NCI-H226 (cell line): ENCODE results near the gene WDHD1.
"Not testable (repeated sequence)": the region's sequence is repeated elsewhere in the genome, so short reads cannot be mapped to it uniquely, and the experiment has no call there.

Experiments used
- DNase-seq: peaks from one replicate; pipeline ENCODE4 v3.0.0-alpha.2; 2015

Gene WDHD1

DNA sequence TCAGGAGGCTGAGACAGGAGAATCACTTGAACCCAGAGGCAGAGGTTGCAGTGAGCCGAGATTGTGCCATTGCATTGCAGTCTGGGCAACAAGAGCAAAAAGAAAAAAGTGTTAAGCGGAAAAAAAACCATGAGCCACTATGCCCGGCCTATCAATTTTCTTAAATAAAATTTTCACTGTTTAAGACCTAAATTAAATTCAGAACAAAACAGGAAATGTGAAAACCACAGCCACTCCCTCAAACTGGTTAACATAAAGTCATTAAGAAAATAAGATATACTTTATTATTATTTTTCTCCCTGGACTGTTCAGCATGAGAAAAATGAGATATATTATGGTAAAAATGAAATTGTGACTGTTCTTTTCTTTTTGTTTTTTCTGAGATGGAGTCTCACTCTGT lies 79.7 kb downstream of the WDHD1 start:
- DNase-seq: no peak

DNA sequence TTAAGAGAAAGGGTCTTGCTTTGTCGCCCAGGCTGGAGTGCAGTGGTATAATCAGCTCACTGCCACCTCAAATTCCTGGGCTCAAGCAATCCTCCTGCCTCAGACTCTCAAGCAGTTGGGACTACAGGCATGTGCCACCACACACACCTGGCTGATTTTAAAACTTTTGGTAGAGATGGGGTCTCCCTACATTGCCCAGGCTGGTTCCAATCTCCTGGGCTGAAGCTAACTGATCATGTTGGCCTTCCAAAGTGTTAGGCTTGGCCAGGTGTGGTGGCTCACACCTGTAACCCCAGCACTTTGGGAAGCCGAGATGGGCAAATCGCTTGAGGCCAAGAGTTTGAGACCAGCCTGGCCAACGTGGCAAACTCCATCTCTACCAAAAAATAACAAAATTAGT lies 80.4 kb downstream of the WDHD1 start:
- DNase-seq: no peak

DNA sequence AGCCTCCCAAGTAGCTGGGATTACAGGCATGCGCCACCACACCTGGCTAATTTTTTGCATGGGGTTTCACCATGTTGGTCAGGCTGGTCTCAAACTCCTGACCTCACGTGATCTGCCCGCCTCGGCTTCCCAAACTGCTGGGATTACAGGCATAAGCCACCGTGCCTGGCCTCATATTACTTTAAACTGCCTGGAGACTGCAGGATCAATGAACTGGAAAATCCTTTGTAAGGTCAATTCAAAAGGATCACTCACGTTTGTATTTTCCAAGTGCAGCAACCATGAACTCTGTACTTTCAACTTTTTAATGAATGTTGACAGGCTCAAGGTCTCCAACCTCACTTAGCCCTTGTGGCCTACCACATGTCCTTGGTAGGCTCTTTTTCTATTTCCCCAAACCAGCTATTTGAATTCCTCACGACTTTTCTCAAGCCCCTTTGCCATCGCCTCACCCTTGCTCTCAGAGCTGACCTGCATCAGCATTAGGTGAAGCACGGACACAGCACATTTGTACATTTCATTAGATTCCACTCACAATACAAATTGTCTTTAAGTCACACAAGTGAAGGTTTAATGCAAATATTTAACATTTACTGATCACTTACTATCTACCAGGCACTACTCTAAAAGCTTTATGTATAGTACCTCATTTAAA lies 82.0 kb downstream of the WDHD1 start:
- DNase-seq: no peak

DNA sequence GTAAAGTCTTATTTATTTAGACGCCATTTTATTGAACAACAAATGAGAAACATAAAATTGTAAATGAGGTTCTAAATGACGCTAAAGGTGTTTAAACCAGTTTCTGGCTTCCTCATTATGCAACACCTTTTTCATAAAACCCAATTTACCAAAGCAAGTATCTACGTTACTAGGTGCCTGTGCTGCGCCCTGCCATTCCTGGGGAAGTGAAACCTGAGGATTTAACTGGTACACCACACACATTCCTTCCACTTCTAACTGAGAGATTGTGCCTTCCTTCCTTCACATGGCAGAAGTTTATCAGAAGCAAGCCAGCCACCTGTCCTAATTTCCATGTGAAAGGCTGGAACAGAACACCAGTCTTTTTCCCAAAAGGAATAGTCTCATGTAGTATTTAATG lies 84.0 kb downstream of the WDHD1 start:
- DNase-seq: no peak

GRCh38 chr14:54936816-54937215 lies 90.1 kb downstream of the WDHD1 start:
- DNase-seq: no peak

GRCh38 chr14:54935958-54936357 lies 90.9 kb downstream of the WDHD1 start:
- peak; percentile 5 for DNase-seq

DNA sequence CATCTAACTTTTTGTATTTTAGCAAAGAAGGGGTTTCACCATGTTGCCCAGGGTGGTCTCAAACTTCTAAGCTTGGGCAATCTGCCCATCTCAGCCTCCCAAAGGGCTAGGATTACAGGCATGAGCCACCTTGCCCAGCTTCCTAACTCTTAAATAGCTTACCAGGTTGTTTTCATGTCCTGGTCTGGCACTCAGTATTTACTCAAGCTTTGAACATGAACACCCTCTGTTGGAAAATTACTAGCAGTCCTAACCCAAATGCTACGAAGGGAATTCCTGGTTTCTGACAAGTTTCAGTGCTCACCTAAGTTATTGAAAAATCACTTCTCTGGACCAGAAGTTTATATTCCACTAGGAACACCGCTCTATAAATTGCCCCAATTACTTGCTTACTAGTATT lies 91.8 kb downstream of the WDHD1 start:
- DNase-seq: no peak

GRCh38 chr14:54933006-54933405 lies 93.9 kb downstream of the WDHD1 start:
- DNase-seq: no peak

GRCh38 chr14:54931598-54932340 lies 95.1 kb downstream of the WDHD1 start:
- DNase-seq: no peak

GRCh38 chr14:54931101-54931500 lies 95.8 kb downstream of the WDHD1 start:
- DNase-seq: no peak

GRCh38 chr14:54929556-54929955 lies 97.3 kb downstream of the WDHD1 start:
- no peak for DNase-seq

DNA sequence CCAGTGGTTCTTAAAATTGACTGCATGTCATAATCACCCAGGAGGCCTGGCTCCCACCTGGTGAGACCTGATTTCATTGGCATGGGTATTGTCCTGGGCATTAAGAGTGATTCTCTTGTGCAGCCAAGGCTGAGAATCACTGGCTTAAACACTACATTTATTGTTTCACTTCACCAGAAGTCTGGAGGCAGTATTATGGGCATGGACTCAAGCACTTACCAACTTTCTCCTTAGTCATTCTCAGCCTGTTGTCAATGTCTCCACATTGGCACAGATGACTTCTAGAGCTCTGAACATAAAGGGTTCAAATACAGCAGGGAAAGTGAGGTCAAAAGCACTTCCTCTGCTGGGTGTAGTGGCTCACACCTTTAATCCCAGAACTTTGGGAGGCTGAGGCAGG lies 98.7 kb downstream of the WDHD1 start:
- DNase-seq: no peak

GRCh38 chr14:54927551-54927950 lies 99.3 kb downstream of the WDHD1 start:
- DNase-seq: no peak

DNA sequence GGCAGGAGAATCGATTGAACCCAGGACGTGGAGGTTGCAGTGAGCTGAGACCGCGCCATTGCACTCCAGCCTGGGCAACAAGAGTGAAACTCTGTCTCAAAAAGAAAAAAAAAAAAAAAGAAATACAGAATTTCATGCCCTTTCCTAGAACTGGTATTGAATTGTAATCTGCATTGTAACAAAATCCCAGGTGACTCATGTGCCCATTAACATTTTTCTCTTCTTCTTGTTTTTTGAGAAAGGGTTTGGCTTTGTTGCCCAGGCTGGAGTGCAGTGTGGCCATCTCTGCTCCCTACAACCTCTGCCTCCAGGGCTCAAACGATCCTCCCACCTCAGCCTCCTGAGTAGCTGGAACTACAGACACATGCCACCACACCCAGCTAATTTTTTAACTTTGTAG lies 100.3 kb downstream of the WDHD1 start:
- not testable (repeated sequence) for DNase-seq

DNA sequence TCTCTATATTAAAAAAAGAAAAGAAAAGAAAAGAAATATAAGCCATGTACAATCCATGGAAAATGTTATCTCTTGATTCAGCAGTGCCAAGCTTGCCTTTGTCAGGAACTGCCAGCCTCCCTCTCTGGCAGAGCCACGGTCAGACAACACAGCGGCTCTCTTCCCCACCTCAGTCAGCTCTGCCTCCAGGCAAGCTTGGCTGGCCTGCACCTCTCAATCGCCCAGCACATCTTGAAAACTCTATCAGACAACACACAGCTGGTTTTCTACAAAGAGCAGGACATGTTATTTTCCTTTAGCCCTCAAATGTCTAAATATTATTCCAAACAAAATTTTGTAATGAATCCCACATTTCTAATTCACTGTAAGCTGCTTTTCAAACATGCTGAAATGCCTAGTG lies 104.3 kb downstream of the WDHD1 start:
- DNase-seq: no peak

GRCh38 chr14:54920052-54920451 lies 106.8 kb downstream of the WDHD1 start:
- DNase-seq: no peak

- DNase-seq: no peak
These were observed 107.6 kb downstream of the WDHD1 start for GRCh38 chr14:54919330-54919729.

- no peak for DNase-seq
These were observed 108.5 kb downstream of the WDHD1 start for GRCh38 chr14:54918427-54918826.

DNA sequence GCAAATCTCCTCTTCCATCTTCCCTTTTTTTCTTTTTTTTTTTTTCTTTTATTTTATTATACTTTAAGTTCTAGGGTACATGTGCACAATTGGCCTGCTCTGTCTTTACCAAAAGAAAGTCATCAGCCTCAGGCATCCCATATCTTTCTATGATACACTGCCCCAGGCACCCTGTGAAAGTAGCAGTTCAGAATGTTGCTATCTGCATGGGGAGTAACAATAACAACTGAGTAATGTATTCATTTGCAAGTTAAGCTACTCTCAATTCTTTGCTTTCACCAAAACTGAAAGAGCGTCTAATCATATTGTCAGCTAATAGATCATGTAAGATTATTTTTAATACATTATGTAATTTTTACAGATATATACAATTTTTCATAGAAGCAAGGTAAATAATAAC lies 110.8 kb downstream of the WDHD1 start:
- DNase-seq: no peak

- no peak for DNase-seq
These were observed 116.9 kb downstream of the WDHD1 start for GRCh38 chr14:54909817-54910558.

DNA sequence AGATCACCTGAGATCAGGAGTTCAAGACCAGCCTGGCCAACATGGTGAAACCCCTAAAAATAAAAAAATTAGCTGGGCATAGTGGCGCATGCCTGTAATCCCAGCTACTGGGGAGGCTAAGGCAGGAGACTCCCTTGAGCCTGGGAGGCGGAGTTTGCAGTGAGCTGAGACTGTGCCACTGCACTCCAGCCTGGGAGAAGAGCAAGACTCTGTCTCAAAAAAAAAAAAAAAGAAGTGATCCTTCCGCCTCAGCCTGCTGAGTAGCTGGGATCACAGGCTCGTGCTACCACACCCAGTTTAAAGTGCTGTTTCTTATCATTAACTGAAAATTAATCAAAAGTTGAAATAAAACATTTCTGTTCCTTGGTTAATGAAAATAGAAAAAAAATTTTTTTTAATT lies 117.9 kb downstream of the WDHD1 start:
- not testable (repeated sequence) for DNase-seq

GRCh38 chr14:54908190-54908589 lies 118.7 kb downstream of the WDHD1 start:
- DNase-seq: no peak

DNA sequence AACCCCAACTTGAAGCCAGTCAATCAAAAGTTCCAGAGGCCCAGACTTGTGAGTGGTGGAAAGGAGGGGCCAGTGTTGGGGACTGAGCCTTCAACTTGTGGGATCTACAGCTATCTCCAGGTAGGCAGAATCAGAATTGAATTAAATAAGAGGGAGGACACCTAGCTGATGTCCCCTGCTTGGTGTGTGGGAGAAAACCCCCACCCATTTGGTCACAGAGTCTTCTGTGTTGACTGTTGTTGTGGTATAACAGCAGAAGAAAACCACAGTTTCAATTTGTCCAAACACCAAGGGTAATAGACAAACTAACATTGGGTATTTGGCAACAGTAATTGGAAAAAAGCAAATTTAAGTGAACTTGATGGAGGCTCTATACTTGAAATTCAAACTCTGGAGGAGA lies 120.8 kb downstream of the WDHD1 start:
- no peak for DNase-seq
